Activated CD4-positive, alpha-beta T cell treated with anti-CD3 and anti-CD28 coated beads for 24 hours (primary cell): Measurements from ENCODE around the gene FTCD.
"Not testable (repeated sequence)": the region's sequence is repeated elsewhere in the genome, so short reads cannot be mapped to it uniquely, and the experiment has no call there.

Source experiments
- DNase-seq, 2 donors: peaks; one replicate each; pipeline ENCODE4 v3.0.0-alpha.2; 2020; ENCODE audit warnings: low read depth in 2 of 2

Gene FTCD

GRCh38 chr21:46155514-46156377, at the start of gene FTCD:
FTCD (minus strand) TSS chr21:46155579; CDS start chr21:46155523, 56 bp downstream.
- no peak for DNase-seq

GRCh38 chr21:46205166-46205565, 49.8 kb upstream of the FTCD start:
- DNase-seq, result no peak

- DNase-seq, result no peak
These were observed 47.8 kb upstream of the FTCD start for GRCh38 chr21:46203203-46203600.

GRCh38 chr21:46202592-46203202, 47.3 kb upstream of the FTCD start:
- DNase-seq, result no peak

GRCh38 chr21:46200877-46201803, 45.8 kb upstream of the FTCD start:
- DNase-seq, result not testable (repeated sequence)

GRCh38 chr21:46199436-46200373, 44.3 kb upstream of the FTCD start:
- no peak for DNase-seq

GRCh38 chr21:46196733-46197132, 41.4 kb upstream of the FTCD start:
- DNase-seq, result no peak

GRCh38 chr21:46195595-46196195, 40.3 kb upstream of the FTCD start:
- no peak for DNase-seq

GRCh38 chr21:46194374-46195334, 39.3 kb upstream of the FTCD start:
- no peak for DNase-seq

- DNase-seq, result no peak
These were observed 38.5 kb upstream of the FTCD start for GRCh38 chr21:46193829-46194373.

- no peak for DNase-seq
These were observed 36.6 kb upstream of the FTCD start for GRCh38 chr21:46191686-46192575.

- DNase-seq, result no peak
These were observed 35.9 kb upstream of the FTCD start for GRCh38 chr21:46191257-46191685.

GRCh38 chr21:46190491-46191131, 35.2 kb upstream of the FTCD start:
- DNase-seq, result no peak

- DNase-seq, result no peak
These were observed 34.6 kb upstream of the FTCD start for GRCh38 chr21:46189959-46190490.

- no peak for DNase-seq
These were observed 34.0 kb upstream of the FTCD start for GRCh38 chr21:46189213-46189958.
